ENCODE measurements around the gene KIAA1755. TPM values are rescaled to one million over a fixed set of nuclear protein-coding genes. Genes with fewer than 3 reads are reported as not detected.
"Not testable (repeated sequence)": the region's sequence is repeated elsewhere in the genome, so short reads cannot be mapped to it uniquely, and the experiment has no call there.

KIAA1755 gene
- total and polyA plus RNA-seq, 12 donors, result 2.7 to 7.7 (median 5.2) TPM

- DNase-seq (no peak), ATAC-seq (no peak)
- 95 to 99% methylated on average over 2 of the region's 2 CpGs for WGBS, 2 donors
- peaks cover 0 to 5% (median 0%) of the 10 kb centered on the region in 7 donors for H3K27me3 ChIP-seq
- no peak overlapping the region for H3K4me3 ChIP-seq
- intact Hi-C loops (cut with DNase I), result no loop called here
- TF ChIP-seq, protein P1, sequence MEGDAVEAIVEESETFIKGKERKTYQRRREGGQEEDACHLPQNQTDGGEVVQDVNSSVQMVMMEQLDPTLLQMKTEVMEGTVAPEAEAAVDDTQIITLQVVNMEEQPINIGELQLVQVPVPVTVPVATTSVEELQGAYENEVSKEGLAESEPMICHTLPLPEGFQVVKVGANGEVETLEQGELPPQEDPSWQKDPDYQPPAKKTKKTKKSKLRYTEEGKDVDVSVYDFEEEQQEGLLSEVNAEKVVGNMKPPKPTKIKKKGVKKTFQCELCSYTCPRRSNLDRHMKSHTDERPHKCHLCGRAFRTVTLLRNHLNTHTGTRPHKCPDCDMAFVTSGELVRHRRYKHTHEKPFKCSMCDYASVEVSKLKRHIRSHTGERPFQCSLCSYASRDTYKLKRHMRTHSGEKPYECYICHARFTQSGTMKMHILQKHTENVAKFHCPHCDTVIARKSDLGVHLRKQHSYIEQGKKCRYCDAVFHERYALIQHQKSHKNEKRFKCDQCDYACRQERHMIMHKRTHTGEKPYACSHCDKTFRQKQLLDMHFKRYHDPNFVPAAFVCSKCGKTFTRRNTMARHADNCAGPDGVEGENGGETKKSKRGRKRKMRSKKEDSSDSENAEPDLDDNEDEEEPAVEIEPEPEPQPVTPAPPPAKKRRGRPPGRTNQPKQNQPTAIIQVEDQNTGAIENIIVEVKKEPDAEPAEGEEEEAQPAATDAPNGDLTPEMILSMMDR (IDR thresholded peaks at IDR 0.05), result no peak
- H3K4me1 ChIP-seq, result peaks cover 0 to 23% (median 0%) of the 10 kb centered on the region in 9 donors
- H3K9me3 ChIP-seq, result peaks cover 0 to 8% (median 0%) of the 10 kb centered on the region in 11 donors
- no peak overlapping the region for H3K27ac ChIP-seq
- no peaks in the 10 kb centered on the region for H3K36me3 ChIP-seq
These were observed 22.7 kb upstream of the KIAA1755 start for GRCh38 chr20:38283236-38283635.

- ATAC-seq; H3K9me3 ChIP-seq; H3K36me3 ChIP-seq; intact Hi-C loops (cut with DNase I); DNase-seq; H3K4me1 ChIP-seq; H3K4me3 ChIP-seq; H3K27ac ChIP-seq; H3K27me3 ChIP-seq: not testable (repeated sequence)
- WGBS, 2 donors, result 88 to 94% methylated on average over 6 of the region's 6 CpGs
These were observed 20.8 kb upstream of the KIAA1755 start for GRCh38 chr20:38281176-38281915.

DNA sequence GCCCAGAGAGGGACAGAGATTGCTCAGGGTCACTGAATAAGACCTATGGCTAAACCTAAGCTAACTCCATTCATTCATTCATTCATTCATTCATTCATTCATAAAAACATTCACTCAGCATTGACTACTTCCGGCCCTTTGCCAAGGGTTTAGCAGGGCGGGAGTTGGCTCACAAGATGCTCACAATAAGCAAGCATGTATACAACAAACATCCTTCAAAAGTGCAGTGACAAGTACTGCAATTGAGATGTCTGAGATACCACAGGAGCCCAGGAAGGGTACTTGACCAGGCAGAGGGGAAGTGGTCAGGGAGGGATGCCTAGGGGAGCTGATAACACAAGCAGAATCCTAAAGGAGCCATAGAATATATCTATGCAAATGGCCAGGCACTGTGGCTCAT, 18.2 kb upstream of the KIAA1755 start:
- ATAC-seq, result no peak
- TF ChIP-seq, protein P1 (IDR thresholded peaks at IDR 0.05), result no peak
- intact Hi-C loops (cut with DNase I), result no loop called here

GRCh38 chr20:38278131-38278530, 17.6 kb upstream of the KIAA1755 start:
- peaks cover 0 to 21% (median 0%) of the 10 kb centered on the region in 9 donors for H3K4me1 ChIP-seq
- H3K36me3 ChIP-seq, result no peaks in the 10 kb centered on the region
- H3K9me3 ChIP-seq, result peaks cover 0 to 9% (median 0%) of the 10 kb centered on the region in 11 donors
- H3K4me3 ChIP-seq, result no peak overlapping the region
- ATAC-seq (peak in 6 of 8 donors; percentile 24 to 43 (median 36)), DNase-seq (no peak)
- intact Hi-C loops (cut with DNase I), result no loop called here
- TF ChIP-seq, protein P1 (IDR thresholded peaks at IDR 0.05), result no peak
- 64 to 66% methylated on average over 14 of the region's 14 CpGs for WGBS, 2 donors
- no peaks in the 10 kb centered on the region for H3K27me3 ChIP-seq
- peak overlapping the region in 2 of 10 donors; percentile 4 to 31 for H3K27ac ChIP-seq

More for the DNA sequence above, 18.2 kb upstream of the KIAA1755 start:
- Histone ChIP-seq H3K27ac (no peak overlapping the region), H3K4me1 (peaks cover 0 to 21% (median 0%) of the 10 kb centered on the region in 9 donors), H3K36me3 (no peaks in the 10 kb centered on the region), H3K27me3 (no peaks in the 10 kb centered on the region), H3K9me3 (peaks cover 0 to 9% (median 0%) of the 10 kb centered on the region in 11 donors), H3K4me3 (no peak overlapping the region)
- DNase-seq, result no peak
- 92 to 94% methylated on average over 2 of the region's 2 CpGs for WGBS, 2 donors

DNA sequence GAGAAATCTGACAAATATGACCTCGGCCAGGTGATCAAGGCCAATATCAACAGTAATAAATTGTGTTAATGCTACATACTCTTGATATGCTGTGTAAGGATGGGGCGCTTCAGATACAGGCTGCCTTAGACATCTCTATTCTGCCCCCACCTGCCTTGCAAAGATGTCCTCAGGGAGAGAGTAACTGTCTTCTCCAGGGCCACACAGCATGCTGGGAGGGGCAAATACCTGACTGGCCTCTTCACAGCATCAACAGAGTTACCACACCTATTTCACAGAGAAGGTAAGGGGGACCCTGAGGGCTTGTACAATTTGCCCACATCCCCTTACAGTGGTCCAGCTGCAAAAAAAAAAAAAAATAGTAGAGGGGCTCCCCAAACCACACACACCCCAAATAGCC, 17.2 kb upstream of the KIAA1755 start:
- peak overlapping the region in 2 of 10 donors; percentile 4 to 31 for H3K27ac ChIP-seq
- ATAC-seq (no peak), DNase-seq (no peak)
- H3K9me3 ChIP-seq, result peaks cover 0 to 9% (median 0%) of the 10 kb centered on the region in 11 donors
- H3K4me3 ChIP-seq, result no peak overlapping the region
- WGBS, 2 donors, result 91 to 93% methylated on average over 2 of the region's 2 CpGs
- TF ChIP-seq, protein P1 (IDR thresholded peaks at IDR 0.05), result no peak
- H3K27me3 ChIP-seq, result no peaks in the 10 kb centered on the region
- no peaks in the 10 kb centered on the region for H3K36me3 ChIP-seq
- peaks cover 0 to 26% (median 0%) of the 10 kb centered on the region in 9 donors for H3K4me1 ChIP-seq
- intact Hi-C loops (cut with DNase I), result no loop called here

All from heart right ventricle (tissue), 16 donors.